Right lobe of liver (tissue), 4 donors: ENCODE measurements around the gene OR9A2.

Experiments
- CTCF ChIP-seq, 4 donors: fragments of 200-600 bp in 3 of 4; fragments of 450-650 bp in 1 of 4; IDR thresholded peaks; one replicate each; pipeline versions ENCODE4 v1.5.1 to v1.8.0; 2016 to 2022; ENCODE audit warnings: antibody characterized with exemption in 4 of 4, mild to moderate bottlenecking in 2 of 4
- POLR2A ChIP-seq: fragments of 450-650 bp; IDR thresholded peaks from one replicate; pipeline ENCODE4 v1.6.1; 2017; ENCODE audit warnings: antibody characterized with exemption, mild to moderate bottlenecking
- donor health status: DM: no; HTN: no; CAD: no.
- donor health status: DM: no; HTN: no; CAD: no.
- donor health status: DM: no; HTN: yes; CAD: no.

- TF ChIP-seq CTCF (IDR thresholded peaks at IDR 0.05) (no peak), POLR2A (no peak)
These were observed 1.6 kb downstream of the OR9A2 start for GRCh38 chr7:143025371-143025770.
